GM23338 (cell line): ENCODE results near the gene NUDT16L1. TPM values are rescaled to one million over a fixed set of nuclear protein-coding genes. Genes with fewer than 3 reads are reported as not detected.

Experiments used
- ATAC-seq: fragments of 200-7000 bp; cut with Tn5 transposase; 3 replicates; pipeline ENCODE4 v1.9.1; 2020
- DNase-seq: peaks from one replicate; pipeline ENCODE4 v3.0.0-alpha.2; 2015; ENCODE audit warnings: low spot score
- H2AFZ ChIP-seq: fragments of 200-600 bp; sonication (generic); 2 replicates; pipeline ENCODE4 v1.8.0; 2016; ENCODE audit warnings: antibody characterized with exemption, mild to moderate bottlenecking, moderate library complexity
- H3F3A ChIP-seq: fragments of 200-600 bp; sonication (generic); replicated peaks from 2 replicates; pipeline ENCODE4 v1.8.0; 2017; ENCODE audit warnings: antibody characterized with exemption, mixed run types, low read depth
- H3K27ac ChIP-seq: fragments of 200-600 bp; sonication (generic); 2 replicates; pipeline ENCODE4 v1.6.1; 2016; ENCODE audit warnings: low read depth
- H3K27me3 ChIP-seq: fragments of 200-600 bp; sonication (generic); 2 replicates; pipeline ENCODE4 v1.8.0; 2016; ENCODE audit warnings: mild to moderate bottlenecking, mixed run types, moderate library complexity; ENCODE audit not compliant: insufficient read depth
- H3K36me3 ChIP-seq: fragments of 200-600 bp; sonication (generic); 2 replicates; pipeline ENCODE4 v1.8.0; 2016; ENCODE audit warnings: mild to moderate bottlenecking; ENCODE audit not compliant: insufficient read depth
- H3K4me1 ChIP-seq: fragments of 200-600 bp; sonication (generic); 2 replicates; pipeline ENCODE4 v1.8.0; 2016; ENCODE audit warnings: mild to moderate bottlenecking, moderate library complexity; ENCODE audit not compliant: insufficient read depth
- H3K4me2 ChIP-seq: fragments of 200-600 bp; sonication (generic); 2 replicates; pipeline ENCODE4 v1.7.1; 2017; ENCODE audit warnings: mixed run types
- H3K4me3 ChIP-seq: fragments of 200-600 bp; sonication (generic); 2 replicates; pipeline ENCODE4 v1.6.1; 2016; ENCODE audit warnings: mixed run types
- H3K79me2 ChIP-seq: fragments of 200-600 bp; sonication (generic); replicated peaks from 2 replicates; pipeline ENCODE4 v1.8.0; 2017; ENCODE audit warnings: mild to moderate bottlenecking; ENCODE audit not compliant: insufficient read depth
- H3K9me2 ChIP-seq: fragments of 200-600 bp; sonication (generic); 2 replicates; pipeline ENCODE4 v1.8.0; 2017; ENCODE audit not compliant: insufficient read depth
- H4K20me1 ChIP-seq: fragments of 200-600 bp; sonication (generic); replicated peaks from 2 replicates; pipeline ENCODE4 v1.8.0; 2017; ENCODE audit warnings: mild to moderate bottlenecking; ENCODE audit not compliant: insufficient read depth
- H3K27ac Mint-ChIP-seq: 2 replicates; pipeline ENCODE4 v1.8.0; 2020; ENCODE audit warnings: inconsistent platforms, mild to moderate bottlenecking, moderate library complexity, mixed read lengths
- H3K27me3 Mint-ChIP-seq: 3 replicates; pipeline ENCODE4 v1.8.0; 2022; ENCODE audit warnings: low read depth, mild to moderate bottlenecking, moderate library complexity, mixed read lengths, inconsistent platforms; ENCODE audit not compliant: insufficient read depth, poor library complexity
- H3K36me3 Mint-ChIP-seq: 3 replicates; pipeline ENCODE4 v1.8.0; 2021; ENCODE audit warnings: low read depth, mild to moderate bottlenecking, inconsistent platforms, moderate library complexity, mixed read lengths
- H3K4me1 Mint-ChIP-seq: 3 replicates; pipeline ENCODE4 v1.8.0; 2020; ENCODE audit warnings: mild to moderate bottlenecking, inconsistent platforms, mixed read lengths
- H3K4me3 Mint-ChIP-seq: 3 replicates; pipeline ENCODE4 v1.8.0; 2021; ENCODE audit warnings: moderate library complexity, mild to moderate bottlenecking, inconsistent platforms, mixed read lengths
- H3K9me3 Mint-ChIP-seq: 3 replicates; pipeline ENCODE4 v1.8.0; 2020; ENCODE audit warnings: moderate library complexity, mild to moderate bottlenecking, inconsistent platforms, mixed read lengths
- CREB1 ChIP-seq: fragments of 250-450 bp; sonication (Bioruptor Pico); IDR thresholded peaks from 2 replicates; pipeline ENCODE4 v1.5.0; 2020; ENCODE audit warnings: low read depth, mild to moderate bottlenecking, moderate library complexity
- EZH2phosphoT487 ChIP-seq: fragments of 200-600 bp; sonication (generic); IDR thresholded peaks from one replicate; pipeline ENCODE4 v1.8.1; 2018; ENCODE audit warnings: antibody characterized with exemption; ENCODE audit not compliant: unreplicated experiment
- JUNB ChIP-seq: IDR thresholded peaks from one replicate; pipeline ENCODE4 v1.6.1; 2016; ENCODE audit warnings: antibody characterized with exemption; ENCODE audit not compliant: unreplicated experiment
- POLR2AphosphoS5 ChIP-seq: IDR thresholded peaks from 2 replicates; pipeline ENCODE4 v1.6.1; 2016; ENCODE audit warnings: antibody characterized with exemption, low read depth
- ZNF114 ChIP-seq: fragments of 250-450 bp; sonication (Bioruptor Pico); IDR thresholded peaks from 2 replicates; pipeline ENCODE4 v1.5.0; 2020; ENCODE audit warnings: mild to moderate bottlenecking, moderate library complexity
- ZNF331 ChIP-seq: fragments of 250-450 bp; sonication (Bioruptor Pico); IDR thresholded peaks from 2 replicates; pipeline ENCODE4 v1.5.0; 2020; ENCODE audit warnings: low read depth, mild to moderate bottlenecking, moderate library complexity
- polyA plus RNA-seq: library from polyadenylated mRNA; unstranded; fragments of >200 nt; fragmentation: Nextera tagmentation; extraction: Ambion mirVana; gene quantifications from 2 replicates; pipeline ENCODE4 v1.2.1, GENCODE V29; 2016
- total RNA-seq: library from RNA; depleted of rRNA; stranded (reverse); fragments of >200 nt; shearing (Covaris generic); gene quantifications from 2 replicates; pipeline ENCODE4 v1.2.3, GENCODE V29; 2014
- TF ChIP-seq, protein P1 (sequence below), 2 experiments: fragments of 200-600 bp in 1 of 2; sonication (generic) in 1 of 2; conservative IDR thresholded peaks; 2 replicates each; pipeline versions ENCODE4 v1.5.1 to v1.6.1; 2016 to 2017; ENCODE audit warnings: antibody characterized with exemption in 2 of 2, low read depth in 2 of 2, mild to moderate bottlenecking in 2 of 2, moderate library complexity in 1 of 2
- TF ChIP-seq, protein P2 (sequence below): IDR thresholded peaks from one replicate; pipeline ENCODE4 v1.6.1; 2018; ENCODE audit warnings: antibody characterized with exemption; ENCODE audit not compliant: unreplicated experiment

Gene NUDT16L1
- total and polyA plus RNA-seq, 2 experiments from 2014 or later, result 37.1 to 80.4 TPM

DNA sequence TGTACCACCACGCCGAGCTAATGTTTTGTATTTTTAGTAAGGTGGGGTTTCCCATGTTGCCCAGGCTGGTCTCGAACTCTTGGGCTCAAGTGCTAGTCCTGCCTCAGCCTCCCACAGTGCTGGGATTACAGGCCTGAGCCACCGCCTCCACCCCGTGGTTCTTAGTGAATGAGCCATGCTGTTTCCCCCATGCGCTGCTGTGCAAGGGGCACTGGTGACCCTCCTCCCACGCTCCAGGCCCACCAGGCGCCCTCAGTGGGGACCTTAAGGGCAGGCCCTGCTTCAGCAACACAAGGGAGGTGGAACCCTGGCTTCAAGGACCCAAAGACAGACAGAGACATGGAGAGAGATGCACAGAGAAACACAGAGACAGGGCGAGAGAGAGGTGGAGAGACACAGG lies 15.4 kb upstream of the NUDT16L1 start (continued):
- TF ChIP-seq, protein P1, sequence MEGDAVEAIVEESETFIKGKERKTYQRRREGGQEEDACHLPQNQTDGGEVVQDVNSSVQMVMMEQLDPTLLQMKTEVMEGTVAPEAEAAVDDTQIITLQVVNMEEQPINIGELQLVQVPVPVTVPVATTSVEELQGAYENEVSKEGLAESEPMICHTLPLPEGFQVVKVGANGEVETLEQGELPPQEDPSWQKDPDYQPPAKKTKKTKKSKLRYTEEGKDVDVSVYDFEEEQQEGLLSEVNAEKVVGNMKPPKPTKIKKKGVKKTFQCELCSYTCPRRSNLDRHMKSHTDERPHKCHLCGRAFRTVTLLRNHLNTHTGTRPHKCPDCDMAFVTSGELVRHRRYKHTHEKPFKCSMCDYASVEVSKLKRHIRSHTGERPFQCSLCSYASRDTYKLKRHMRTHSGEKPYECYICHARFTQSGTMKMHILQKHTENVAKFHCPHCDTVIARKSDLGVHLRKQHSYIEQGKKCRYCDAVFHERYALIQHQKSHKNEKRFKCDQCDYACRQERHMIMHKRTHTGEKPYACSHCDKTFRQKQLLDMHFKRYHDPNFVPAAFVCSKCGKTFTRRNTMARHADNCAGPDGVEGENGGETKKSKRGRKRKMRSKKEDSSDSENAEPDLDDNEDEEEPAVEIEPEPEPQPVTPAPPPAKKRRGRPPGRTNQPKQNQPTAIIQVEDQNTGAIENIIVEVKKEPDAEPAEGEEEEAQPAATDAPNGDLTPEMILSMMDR (conservative IDR thresholded peaks at IDR 0.05; ENCODE audit: low read depth in 2 of 2), result no peak
- no peak for TF ChIP-seq ZNF114 (CRISPR knock-in tag)
- no peak for TF ChIP-seq CREB1 (CRISPR knock-in tag)
- TF ChIP-seq EZH2phosphoT487, result no peak
- no peak for TF ChIP-seq POLR2AphosphoS5

DNA sequence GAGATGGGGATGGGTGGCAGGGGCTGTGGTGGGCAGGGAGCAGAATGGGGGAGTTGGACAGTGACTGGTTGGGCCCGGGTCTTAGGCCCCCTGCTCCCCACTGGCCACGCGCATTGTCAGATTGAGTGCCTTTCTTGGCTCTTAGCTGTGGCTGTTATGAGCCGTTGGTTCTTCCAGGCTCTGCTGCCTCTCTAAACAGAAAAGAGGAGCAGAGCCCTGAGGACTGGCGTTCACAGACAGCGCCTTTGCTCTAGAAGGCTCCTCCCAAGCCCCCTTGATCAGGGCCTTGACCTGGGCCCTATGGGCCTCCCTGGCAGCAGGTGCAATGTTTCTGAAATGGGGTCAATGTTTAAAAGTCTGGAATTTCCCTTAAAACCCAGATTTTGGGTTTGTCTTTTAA lies 14.8 kb upstream of the NUDT16L1 start:
- Histone ChIP-seq H3K27me3 (no peaks in the 10 kb centered on the region), H3K27ac (no peak overlapping the region; the same call in 1 of the 2 replicates), H3K4me2 (no peak overlapping the region), H2AFZ (no peak overlapping the region), H3K9me2 (no peaks in the 10 kb centered on the region), H3K36me3 (no peaks in the 10 kb centered on the region), H3F3A (peaks cover 10% of the 10 kb centered on the region; the same call in 1 of the 2 replicates), H3K4me1 (no peaks in the 10 kb centered on the region), H4K20me1 (no peaks in the 10 kb centered on the region; the same call in 1 of the 2 replicates), H3K79me2 (no peaks in the 10 kb centered on the region), H3K4me3 (no peak overlapping the region)
- peaks cover 12% of the 10 kb centered on the region for H3K4me1 Mint-ChIP-seq
- DNase-seq, result no peak
- no peak overlapping the region for H3K27ac Mint-ChIP-seq
- TF ChIP-seq CREB1 (CRISPR knock-in tag), result no peak
- no peak for TF ChIP-seq EZH2phosphoT487
- TF ChIP-seq JUNB, result no peak
- TF ChIP-seq ZNF331 (CRISPR knock-in tag), result no peak
- no peak for TF ChIP-seq ZNF114 (CRISPR knock-in tag)
- TF ChIP-seq, protein P2, sequence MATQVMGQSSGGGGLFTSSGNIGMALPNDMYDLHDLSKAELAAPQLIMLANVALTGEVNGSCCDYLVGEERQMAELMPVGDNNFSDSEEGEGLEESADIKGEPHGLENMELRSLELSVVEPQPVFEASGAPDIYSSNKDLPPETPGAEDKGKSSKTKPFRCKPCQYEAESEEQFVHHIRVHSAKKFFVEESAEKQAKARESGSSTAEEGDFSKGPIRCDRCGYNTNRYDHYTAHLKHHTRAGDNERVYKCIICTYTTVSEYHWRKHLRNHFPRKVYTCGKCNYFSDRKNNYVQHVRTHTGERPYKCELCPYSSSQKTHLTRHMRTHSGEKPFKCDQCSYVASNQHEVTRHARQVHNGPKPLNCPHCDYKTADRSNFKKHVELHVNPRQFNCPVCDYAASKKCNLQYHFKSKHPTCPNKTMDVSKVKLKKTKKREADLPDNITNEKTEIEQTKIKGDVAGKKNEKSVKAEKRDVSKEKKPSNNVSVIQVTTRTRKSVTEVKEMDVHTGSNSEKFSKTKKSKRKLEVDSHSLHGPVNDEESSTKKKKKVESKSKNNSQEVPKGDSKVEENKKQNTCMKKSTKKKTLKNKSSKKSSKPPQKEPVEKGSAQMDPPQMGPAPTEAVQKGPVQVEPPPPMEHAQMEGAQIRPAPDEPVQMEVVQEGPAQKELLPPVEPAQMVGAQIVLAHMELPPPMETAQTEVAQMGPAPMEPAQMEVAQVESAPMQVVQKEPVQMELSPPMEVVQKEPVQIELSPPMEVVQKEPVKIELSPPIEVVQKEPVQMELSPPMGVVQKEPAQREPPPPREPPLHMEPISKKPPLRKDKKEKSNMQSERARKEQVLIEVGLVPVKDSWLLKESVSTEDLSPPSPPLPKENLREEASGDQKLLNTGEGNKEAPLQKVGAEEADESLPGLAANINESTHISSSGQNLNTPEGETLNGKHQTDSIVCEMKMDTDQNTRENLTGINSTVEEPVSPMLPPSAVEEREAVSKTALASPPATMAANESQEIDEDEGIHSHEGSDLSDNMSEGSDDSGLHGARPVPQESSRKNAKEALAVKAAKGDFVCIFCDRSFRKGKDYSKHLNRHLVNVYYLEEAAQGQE, result no peak
- TF ChIP-seq, protein P1 (conservative IDR thresholded peaks at IDR 0.05; ENCODE audit: low read depth in 2 of 2), result no peak
- no peak for ATAC-seq
- H3K27me3 Mint-ChIP-seq, result peaks cover 7% of the 10 kb centered on the region
- peaks cover 11% of the 10 kb centered on the region for H3K36me3 Mint-ChIP-seq
- H3K9me3 Mint-ChIP-seq, result no peaks in the 10 kb centered on the region
- no peak overlapping the region for H3K4me3 Mint-ChIP-seq
